Smooth muscle cell of the brain vasculature (primary cell): Measurements from ENCODE around the gene NCAPG2.
A peak's percentile ranks its signal among the peaks of the same experiment; 100 is the strongest.
"Not testable (repeated sequence)": the region's sequence is repeated elsewhere in the genome, so short reads cannot be mapped to it uniquely, and the experiment has no call there.

Experiments
- DNase-seq: peaks from one replicate; pipeline ENCODE4 v3.0.0-alpha.2; 2012; ENCODE audit warnings: low read depth, low spot score

Gene NCAPG2

GRCh38 chr7:158706273-158706704 is 1.7 kb upstream of the NCAPG2 start:
- DNase-seq: no peak

- no peak for DNase-seq
Measured at GRCh38 chr7:158705234-158705850, 738 bp upstream of the NCAPG2 start.

- DNase-seq: not testable (repeated sequence)
Measured at GRCh38 chr7:158703679-158704523, 703 bp downstream of the NCAPG2 start.

- DNase-seq: no peak
Measured at GRCh38 chr7:158702944-158703343, 1.7 kb downstream of the NCAPG2 start.

- no peak for DNase-seq
Measured at GRCh38 chr7:158702196-158702595, 2.4 kb downstream of the NCAPG2 start.

GRCh38 chr7:158700008-158700407 is 4.6 kb downstream of the NCAPG2 start:
- no peak for DNase-seq

GRCh38 chr7:158699341-158699740 is 5.3 kb downstream of the NCAPG2 start:
- no peak for DNase-seq

GRCh38 chr7:158698657-158699195 is 5.9 kb downstream of the NCAPG2 start:
- no peak for DNase-seq

GRCh38 chr7:158697597-158697996 is 7.0 kb downstream of the NCAPG2 start:
- DNase-seq: not testable (repeated sequence)

GRCh38 chr7:158695726-158696452 is 8.7 kb downstream of the NCAPG2 start:
- DNase-seq: peak; percentile 53

- DNase-seq: no peak
Measured at GRCh38 chr7:158695056-158695455, 9.5 kb downstream of the NCAPG2 start.

GRCh38 chr7:158694650-158695049 is 10.0 kb downstream of the NCAPG2 start:
- no peak for DNase-seq

GRCh38 chr7:158689488-158689887 is 15.1 kb downstream of the NCAPG2 start:
- no peak for DNase-seq

- no peak for DNase-seq
Measured at GRCh38 chr7:158687406-158687805, 17.2 kb downstream of the NCAPG2 start.

GRCh38 chr7:158685693-158686092 is 18.9 kb downstream of the NCAPG2 start:
- no peak for DNase-seq

GRCh38 chr7:158684329-158684728 is 20.3 kb downstream of the NCAPG2 start:
- DNase-seq: no peak

GRCh38 chr7:158683541-158683940 is 21.1 kb downstream of the NCAPG2 start:
- DNase-seq: no peak

GRCh38 chr7:158682456-158682855 is 22.1 kb downstream of the NCAPG2 start:
- DNase-seq: no peak

GRCh38 chr7:158680754-158681153 is 23.9 kb downstream of the NCAPG2 start:
- DNase-seq: no peak

- no peak for DNase-seq
Measured at GRCh38 chr7:158676906-158677305, 27.7 kb downstream of the NCAPG2 start.

GRCh38 chr7:158676171-158676840 is 28.3 kb downstream of the NCAPG2 start:
- no peak for DNase-seq

- no peak for DNase-seq
Measured at GRCh38 chr7:158672975-158673374, 31.6 kb downstream of the NCAPG2 start.
